Fibroblast of skin of scalp (primary cell): ENCODE measurements around the gene CRYAB.
"Not testable (repeated sequence)": the region's sequence is repeated elsewhere in the genome, so short reads cannot be mapped to it uniquely, and the experiment has no call there.

ENCODE experiments used
- DNase-seq: peaks from one replicate; pipeline ENCODE4 v3.0.0-alpha.2; 2013

CRYAB gene

DNA sequence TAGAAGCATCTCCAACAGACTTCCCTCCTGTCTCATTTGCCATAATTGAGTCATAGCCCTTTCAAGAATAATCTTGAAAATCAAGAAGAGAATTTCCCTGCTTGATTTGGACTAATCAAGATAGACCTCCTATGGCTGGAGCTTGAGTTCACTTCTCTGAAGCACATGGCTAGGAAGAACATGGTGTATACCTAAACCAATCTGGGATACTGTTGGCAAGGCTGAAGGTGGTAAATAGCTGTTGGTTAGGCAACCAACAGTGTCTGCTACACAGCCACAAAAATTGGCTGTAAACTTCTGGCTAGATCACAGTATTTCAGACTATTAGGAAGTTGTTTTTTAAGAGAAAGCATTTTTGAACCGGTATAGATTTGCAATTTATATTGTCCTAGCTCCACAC lies 4.9 kb downstream of the CRYAB start:
- no peak for DNase-seq

DNA sequence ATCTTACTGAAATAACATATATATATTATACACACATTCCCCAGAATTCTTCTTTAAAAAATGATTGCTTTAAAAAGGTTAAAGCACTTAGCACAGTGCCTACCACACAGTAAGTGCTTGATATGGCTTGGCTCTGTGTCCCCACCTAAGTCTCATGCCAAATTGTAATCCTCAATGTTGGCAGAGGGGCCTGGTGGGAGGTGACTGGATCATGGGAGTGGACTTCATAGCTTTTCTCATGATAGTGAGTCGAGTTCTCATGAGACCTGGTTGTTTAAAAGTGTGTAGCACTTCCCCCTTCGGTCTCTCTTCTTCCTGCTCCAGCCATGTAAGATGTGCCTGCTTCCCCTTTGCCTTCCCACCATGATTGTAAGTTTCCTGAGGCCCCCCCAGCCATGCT lies 6.2 kb downstream of the CRYAB start:
- peak; percentile 86 for DNase-seq

DNA sequence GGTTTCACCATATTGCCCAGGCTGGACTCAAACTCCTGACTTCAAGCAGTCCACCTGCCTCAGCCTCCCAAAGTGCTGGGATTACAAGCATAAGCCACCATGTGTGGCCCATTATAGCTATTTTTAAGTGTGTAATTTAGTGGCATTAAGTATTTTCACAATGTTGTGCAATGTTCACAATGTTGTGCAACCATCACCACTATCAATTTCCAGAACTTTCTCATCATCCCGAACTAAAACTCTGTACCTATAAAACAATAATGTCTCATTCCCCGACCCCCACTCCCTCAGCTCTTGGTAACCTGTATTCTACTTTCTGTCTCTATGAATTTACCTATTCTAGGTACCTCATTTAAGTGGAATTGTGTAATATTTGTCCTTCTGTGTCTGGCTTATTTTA lies 24.7 kb downstream of the CRYAB start:
- no peak for DNase-seq

DNA sequence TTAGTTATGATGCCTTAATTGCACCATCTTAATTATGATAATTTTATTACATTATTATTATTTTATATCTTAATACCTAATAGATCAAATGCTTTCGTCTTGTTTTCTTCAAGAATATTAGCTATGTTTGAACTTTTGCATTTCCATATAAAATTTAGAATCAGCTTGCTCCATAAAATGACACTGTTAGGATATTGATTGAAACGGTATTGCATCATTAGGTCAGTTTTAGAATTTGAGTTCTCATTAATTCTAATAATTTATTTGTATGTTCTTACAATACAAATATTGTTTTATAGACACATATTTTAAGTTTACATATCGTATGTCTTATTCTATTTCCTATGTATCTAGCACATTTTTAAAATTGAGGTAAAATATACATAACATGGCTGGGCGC lies 25.5 kb downstream of the CRYAB start:
- no peak for DNase-seq

DNA sequence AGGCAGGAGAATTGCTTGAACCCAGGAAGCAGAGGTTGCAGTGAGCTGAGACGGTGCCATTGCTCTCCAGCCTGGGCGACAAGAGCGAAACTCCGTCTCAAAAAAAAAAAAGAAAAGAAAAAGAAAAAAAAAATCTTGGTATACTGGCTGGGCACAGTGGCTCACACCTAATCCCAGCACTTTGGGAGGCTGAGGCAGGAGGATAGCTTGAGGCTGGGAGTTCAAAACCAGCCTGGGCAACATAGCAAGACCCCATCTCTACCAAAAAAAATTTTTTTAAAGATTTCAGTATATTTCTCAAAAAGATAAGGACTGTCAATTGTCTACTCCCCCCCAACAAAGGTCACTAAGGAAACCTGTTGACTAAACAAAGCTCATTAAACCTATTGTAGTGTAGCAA lies 26.5 kb downstream of the CRYAB start:
- not testable (repeated sequence) for DNase-seq

DNA sequence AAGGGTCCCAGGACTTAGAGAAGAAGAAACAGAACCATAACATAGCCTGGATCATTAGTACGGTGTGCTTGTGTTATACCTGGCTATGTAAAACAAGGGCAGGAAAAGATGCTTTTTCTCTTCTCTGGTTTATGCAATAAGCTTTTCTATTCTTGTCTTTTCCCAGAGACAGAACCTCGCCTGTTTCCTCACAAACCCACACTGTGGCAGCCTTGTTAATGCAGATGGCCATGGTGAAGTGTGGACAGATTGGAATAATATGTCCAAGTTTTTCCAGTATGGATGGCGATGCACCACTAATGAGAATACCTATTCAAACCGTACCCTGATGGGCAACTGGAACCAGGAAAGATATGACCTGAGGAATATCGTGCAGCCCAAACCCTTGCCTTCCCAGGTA lies 29.4 kb downstream of the CRYAB start:
- DNase-seq = no peak

DNA sequence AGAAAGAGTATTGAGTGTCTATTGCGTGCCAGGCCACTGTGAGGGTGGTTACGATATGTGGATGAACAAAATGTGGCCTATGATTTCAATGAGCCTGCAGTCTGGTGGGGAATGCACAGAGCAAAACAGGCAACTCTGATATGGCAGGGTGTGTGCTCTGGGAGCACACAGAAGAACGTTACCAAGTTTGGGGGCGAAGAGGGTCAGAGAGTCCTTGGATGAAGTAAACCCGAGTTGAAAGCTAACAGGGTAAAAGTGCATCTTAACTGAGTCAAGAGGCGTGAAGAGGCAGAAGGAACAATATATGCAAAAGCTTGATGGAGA lies 32.0 kb downstream of the CRYAB start:
- DNase-seq = no peak

DNA sequence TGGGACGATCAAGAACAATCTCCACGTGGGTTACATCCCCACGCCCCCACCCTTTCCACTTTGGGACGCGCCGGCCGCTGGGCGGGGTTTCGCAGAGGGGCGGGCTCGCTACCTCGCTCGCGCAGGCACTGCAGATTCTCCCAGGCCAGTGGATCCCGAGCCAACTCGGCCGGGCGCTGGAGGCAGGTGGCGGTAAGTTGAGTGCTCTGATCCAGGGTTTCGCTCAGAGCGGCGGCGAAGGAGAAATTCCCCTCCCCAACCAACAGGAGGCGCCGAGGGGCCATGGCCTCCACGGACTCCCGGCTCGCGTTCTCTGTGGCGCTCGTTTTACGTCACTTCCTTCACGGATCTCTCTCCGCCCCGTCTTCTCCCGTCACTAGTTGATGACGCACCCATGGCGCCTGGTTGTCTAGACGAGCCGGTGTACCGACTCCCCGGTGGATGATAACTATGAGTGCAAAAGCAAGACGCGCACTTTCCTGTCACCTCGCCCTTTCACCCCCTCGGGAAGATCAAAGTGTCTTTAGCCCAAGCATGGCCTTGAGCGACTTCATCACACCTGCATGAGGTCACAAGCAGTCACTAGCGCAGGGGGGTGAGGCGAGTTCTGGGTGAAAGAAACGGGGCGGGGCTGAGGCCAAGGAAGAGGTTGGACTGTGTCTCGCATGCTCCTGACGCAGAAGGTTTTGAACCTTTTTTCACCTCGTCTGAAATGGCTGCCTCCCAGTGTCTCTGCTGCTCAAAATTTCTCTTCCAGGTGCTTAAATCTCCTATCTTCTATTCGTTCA lies 32.5 kb downstream of the CRYAB start, which contains the start of the genes CFAP68 and FDXACB1:
TSS of gene CFAP68 (plus strand) at position 693 of the 788 bp plus-strand sequence. CDS start at position 713, 20 bp downstream.
TSS of gene FDXACB1 (minus strand) at position 317 of the 788 bp plus-strand sequence. CDS start at position 284, 33 bp downstream.
- DNase-seq = peak; percentile 98

DNA sequence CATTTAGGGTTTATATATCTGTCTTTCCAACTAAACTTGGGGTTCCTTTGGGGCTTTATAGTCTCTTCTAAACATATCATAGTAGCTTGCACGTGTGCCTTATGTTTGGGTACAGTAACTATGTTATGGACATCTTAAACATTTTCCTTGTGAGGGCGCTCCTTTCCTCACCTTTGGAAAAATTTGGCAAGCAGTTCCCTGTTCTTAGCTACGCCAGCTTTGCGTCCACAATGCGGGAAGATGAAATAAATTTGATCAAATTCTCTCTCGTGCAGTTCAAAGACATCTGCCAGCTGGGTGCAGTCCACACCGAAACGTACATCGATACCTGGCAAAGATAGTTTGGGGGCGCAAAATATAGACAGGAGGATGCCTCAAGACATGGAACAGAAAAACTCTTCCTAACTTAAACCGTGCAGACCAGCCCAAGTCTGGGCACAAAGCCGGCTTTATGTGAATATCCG lies 33.2 kb downstream of the CRYAB start:
- DNase-seq = peak; percentile 51

DNA sequence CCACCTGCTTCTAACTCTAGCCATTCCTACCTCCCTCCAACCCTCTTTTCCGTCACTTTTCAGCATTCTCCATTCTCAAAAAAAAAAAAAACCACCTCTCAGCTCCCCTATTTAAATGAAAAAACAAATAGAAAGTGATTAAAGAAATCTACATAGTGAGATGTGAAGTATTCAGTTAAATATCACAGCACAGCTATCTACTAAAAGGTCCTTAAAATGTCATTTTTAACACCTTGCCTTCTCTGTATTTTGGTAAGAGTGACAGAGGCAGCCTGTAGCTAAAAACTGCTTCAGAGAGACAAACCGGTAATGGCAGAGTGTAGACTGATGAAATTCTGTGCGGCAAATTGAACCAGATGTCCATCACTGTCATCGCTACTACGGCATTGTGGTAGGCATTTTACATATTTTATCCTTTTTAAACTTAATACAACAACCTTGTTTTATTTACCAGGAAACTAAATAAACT lies 39.8 kb downstream of the CRYAB start:
- peak; percentile 2 for DNase-seq

DNA sequence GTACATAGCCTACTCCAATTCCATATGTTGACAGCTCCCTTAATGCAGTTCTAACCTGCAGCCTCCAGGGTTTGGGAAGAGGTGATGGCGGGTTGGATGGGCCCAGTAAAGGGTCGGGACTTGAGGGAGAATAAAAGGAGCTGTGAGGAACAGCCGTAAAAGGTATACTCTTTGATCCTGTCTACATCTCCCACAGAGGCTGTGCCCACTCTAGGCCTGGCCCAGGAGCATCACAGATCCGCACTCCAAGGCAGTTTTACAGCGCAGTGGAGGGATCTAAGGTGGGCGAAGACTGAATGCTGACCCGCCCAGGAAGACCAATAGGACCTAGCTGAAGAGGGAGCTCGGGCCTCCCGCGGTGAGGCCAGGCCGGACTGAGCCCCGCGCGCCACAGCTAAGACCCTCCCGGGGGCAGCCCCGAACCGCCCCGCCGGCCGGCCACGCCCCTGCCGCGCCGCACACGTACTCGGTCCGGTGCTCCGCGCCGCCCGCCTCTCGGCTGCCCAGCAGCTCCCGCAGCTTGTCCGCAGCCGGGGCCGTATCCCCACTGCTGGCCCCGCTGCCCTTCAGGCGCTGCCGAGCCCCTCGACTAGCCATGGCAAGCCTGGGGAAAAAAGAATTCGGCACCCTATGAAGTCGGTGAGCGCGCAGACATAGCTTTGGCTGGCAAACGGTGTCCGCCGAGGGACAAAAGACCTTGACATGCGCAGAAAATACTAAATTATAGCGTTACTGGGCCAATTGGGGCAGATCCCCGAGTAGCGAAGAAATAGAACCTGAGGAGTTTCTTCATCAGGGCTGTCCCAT lies 40.5 kb downstream of the CRYAB start, which contains the start of gene ALG9:
TSS of gene ALG9 (minus strand) at position 696 of the 807 bp plus-strand sequence. CDS start at position 597, 99 bp downstream.
- DNase-seq = peak; percentile 87

DNA sequence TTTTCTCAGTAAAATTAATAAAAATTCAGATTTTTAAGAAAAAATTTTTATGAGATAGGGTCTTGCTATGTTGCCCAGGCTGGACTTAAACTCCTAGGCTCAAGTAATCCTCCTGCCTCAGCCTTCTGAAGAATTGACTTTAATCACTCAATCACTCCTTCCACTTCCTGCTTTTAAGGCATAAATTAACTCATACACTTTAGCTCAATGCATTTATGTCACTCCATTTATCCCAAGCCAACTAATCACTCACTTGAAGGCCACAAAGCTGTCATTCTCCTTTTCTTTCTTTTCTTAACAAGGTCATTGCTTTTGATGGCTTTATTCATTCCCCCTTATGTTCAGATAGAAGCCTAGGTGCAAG lies 41.1 kb downstream of the CRYAB start:
- no peak for DNase-seq

DNA sequence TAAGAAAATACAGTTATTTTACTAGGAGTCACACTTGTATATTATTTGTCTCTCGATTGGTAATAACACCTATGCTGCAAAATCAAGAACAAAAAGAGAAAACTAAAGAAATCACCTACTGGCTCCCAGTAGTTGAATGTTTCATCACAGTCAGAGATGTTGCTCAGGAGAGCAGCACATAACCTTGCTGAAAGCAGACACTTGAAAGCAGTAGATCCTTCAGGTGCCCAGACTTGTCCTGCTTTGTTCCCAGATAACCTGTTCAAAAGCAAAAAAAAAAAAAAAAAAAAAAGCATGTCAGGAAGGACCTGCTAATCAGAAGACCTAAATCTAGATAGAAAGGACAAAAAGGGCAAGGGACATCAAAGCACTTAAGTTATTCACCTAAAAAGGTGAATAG lies 41.5 kb downstream of the CRYAB start:
- no peak for DNase-seq

DNA sequence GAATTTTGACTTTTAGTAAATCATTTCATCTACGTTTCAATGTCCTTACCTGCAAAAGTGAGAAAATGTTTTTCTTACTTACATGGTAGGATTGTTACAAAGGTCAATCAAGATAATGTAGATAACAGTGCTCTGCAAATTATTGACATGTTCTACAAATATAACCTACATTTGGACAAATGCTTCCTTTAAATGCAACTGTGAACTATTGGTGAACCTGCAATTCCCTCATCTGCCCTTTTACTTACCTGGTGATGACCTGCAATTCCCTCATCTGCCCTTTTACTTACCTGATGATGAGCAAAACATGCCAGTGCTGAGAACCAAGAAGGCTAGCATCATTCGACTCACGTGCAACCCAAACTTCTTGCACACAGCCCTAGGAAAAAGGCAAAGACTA lies 51.3 kb downstream of the CRYAB start:
- no peak for DNase-seq
